Adrenal gland (tissue), 5 donors: ENCODE measurements around the gene RALGAPA1.

ENCODE experiments used
- POLR2A ChIP-seq, 2 donors: fragments of 450-650 bp; IDR thresholded peaks; one replicate each; pipeline ENCODE4 v1.6.1; 2017; ENCODE audit warnings: antibody characterized with exemption in 2 of 2, mild to moderate bottlenecking in 2 of 2, moderate library complexity in 1 of 2
- TF ChIP-seq, protein P1 (sequence below), 6 experiments: fragments of 450-650 bp in 4 of 6; fragments of 200-600 bp in 2 of 6; sonication (generic) in 1 of 6; IDR thresholded peaks; 1 replicate in 5 of 6; 2 replicates in 1 of 6; pipeline versions ENCODE4 v1.5.1 to v1.8.0; 2016 to 2021; ENCODE audit warnings: antibody characterized with exemption in 6 of 6, mild to moderate bottlenecking in 2 of 6, moderate library complexity in 1 of 6
- donor health status: DM: no; HTN: no; CAD: no.

DNA sequence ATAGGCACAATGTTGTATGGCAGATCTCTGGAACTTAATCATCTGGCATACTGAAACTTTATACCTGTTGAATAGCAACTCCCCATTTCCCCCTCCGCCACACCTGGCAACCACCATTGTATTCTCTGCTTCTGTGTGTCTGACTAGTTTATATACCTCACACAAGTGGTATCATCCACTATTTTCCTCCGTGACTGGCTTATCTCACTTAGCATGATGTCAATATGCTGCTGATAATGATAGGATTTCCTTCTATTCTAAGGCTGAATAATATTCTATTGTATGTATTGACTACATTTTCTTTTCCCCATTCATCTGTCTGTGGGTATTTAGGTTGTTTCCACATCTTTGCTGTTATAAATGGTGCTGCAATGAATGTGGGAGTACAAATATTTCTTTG lies 38.5 kb upstream of the RALGAPA1 start:
- no peak for TF ChIP-seq POLR2A (IDR thresholded peaks at IDR 0.05)
- TF ChIP-seq, protein P1, sequence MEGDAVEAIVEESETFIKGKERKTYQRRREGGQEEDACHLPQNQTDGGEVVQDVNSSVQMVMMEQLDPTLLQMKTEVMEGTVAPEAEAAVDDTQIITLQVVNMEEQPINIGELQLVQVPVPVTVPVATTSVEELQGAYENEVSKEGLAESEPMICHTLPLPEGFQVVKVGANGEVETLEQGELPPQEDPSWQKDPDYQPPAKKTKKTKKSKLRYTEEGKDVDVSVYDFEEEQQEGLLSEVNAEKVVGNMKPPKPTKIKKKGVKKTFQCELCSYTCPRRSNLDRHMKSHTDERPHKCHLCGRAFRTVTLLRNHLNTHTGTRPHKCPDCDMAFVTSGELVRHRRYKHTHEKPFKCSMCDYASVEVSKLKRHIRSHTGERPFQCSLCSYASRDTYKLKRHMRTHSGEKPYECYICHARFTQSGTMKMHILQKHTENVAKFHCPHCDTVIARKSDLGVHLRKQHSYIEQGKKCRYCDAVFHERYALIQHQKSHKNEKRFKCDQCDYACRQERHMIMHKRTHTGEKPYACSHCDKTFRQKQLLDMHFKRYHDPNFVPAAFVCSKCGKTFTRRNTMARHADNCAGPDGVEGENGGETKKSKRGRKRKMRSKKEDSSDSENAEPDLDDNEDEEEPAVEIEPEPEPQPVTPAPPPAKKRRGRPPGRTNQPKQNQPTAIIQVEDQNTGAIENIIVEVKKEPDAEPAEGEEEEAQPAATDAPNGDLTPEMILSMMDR (IDR thresholded peaks at IDR 0.05): no peak
